DMS53 treated with DMSO at 0.1 percent for 48 hours (cell line): ENCODE data around the gene EMC1.
"Not testable (repeated sequence)": the region's sequence is repeated elsewhere in the genome, so short reads cannot be mapped to it uniquely, and the experiment has no call there.

Experiments used
- DNase-seq: peaks from one replicate; lab custom pipeline; 2025; ENCODE audit not compliant: unreplicated experiment; lab: John Stamatoyannopoulos, UW

Gene EMC1

DNA sequence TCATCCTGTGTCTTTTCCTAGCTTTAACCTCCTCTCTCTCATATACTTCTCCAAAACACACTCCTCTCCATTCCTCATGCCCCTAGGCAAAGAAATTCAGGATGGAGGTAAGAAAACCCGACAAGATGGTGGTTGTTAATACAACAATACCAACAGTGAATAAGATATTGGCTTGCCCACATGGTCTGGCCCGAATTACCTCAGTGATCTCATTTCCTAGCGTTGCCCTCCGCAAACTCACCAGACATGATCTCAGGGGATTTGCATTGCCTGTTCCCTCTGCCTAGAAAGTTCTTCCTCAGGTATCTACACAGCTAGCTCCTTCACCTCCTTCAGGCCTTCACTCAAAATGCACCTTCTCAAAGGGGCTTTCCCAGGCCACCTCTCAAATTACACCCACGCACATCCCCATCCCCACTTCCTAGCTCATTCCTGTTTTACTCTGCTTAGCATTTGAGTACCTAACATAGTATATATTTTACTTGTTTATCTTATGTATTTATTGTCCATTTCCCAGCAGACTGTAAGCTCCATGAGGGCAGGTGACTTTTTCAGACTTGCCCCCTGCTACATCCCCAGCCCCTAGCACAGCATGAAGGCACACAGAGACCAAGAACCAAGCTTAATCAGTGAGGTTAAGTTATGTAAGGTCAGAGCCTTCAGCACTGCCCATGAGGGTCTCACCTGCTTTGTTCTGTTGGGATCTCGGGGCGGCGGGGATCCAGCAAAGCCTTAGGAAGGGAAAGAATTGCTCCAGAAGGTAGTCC is 31.1 kb downstream of the EMC1 start:
- DNase-seq: no peak

DNA sequence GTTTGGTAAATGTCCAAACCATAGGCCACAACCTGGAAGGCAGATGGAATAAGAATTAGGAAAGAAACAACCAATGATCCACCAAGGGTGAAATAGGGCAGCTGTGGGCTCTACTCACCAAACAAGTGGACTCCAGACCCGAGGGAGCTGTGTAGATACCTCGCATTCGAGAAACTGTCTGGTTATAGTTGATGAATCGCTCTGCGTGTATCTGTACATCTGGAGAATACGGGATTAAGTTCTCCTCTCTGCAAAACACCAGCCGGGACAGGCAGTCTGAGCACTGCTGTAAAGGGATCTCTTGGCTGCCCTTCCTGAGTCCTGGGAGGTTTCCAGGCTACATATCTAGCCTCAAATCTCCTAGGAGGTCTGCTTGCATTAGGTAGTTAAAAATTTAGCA is 31.9 kb downstream of the EMC1 start:
- no peak for DNase-seq

DNA sequence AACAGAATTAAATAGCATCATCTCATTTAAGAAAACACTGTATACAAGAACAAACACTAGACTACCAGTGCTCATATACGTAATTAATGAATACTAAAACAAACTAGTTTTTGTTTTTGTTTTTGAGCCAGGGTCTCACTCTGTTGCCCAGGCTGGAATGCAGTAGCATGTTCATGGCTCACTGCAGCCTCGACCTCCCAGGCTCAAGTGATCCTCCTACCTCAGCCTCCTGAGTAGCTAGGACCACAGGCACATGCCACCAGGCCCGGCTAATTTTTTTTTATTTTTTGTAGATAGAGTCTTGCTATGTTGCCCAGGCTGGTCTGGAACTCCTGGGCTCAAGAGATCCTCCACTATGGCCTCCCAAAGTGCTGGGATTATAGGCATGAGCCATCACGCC is 34.7 kb downstream of the EMC1 start:
- not testable (repeated sequence) for DNase-seq

DNA sequence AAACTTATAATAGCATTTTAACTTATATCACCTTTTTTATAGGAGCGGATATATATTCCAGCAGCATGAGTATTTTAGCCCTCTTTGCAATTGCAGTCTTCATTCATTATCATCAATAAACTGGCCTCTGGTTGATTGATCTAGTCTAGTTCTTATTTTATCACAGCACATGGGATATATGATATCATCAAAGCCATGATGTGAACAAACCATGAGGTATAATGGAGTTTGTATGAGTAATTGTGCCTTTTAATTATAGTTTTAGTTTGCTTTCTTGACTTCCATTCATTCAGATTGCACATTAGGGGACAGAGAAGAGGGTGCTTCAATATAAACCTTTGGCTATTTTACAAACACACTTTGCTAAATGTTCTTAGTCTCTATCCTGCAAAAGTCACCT is 37.7 kb downstream of the EMC1 start:
- no peak for DNase-seq

DNA sequence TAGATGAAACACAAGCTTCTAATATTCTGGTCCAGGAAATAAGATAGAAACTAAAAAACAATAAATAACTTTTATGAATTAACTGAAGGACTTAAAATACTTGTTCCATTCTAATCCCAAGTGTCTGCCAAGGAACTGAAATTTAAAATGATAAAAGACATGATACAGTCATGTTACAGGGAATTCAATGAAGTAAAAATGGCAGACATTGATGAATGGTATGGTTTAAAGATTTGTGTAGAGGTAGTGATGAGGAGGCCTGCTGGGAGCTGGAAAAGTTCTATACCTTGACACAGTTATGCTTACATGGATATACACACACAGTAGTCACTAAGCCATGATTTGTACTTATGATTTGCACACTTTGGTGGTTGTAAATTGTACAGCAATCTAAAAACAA is 39.2 kb downstream of the EMC1 start:
- no peak for DNase-seq

DNA sequence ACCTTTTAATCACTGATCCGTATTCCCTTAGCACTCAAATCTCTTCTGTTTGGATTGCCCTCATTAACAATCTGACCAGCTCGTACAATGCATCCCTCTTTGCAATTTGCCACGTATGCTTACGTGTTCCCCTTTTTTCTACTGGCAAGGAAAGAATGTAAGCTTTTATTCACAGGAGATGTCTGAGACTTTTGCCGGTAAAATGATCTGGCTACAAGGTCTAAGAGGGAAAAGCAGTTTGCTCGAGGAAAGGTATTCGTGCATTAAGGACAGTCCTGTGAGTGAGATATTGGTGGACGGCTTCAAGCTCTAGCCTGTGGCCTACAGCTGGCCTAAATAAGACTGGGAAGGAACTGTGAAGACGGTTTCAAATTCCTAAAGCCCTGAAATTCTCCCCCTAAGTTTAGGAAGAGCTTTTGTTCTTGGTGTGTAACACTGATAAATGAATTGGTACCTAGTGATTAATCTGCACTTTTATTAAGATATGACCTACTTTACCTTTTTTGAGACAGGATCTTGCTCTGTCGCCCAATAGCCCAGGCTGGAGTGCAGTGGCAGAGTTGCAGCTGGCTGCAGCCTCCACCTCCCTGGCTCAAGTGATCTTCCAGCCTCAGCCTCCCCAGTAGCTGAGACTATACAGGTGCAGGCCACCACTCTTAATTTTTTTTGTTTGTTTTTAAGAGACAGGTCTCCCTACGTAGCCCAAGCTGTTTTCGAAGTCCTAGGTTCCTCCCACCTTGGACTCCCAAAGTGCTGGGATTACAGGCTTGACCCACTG is 40.4 kb downstream of the EMC1 start:
- no peak for DNase-seq

DNA sequence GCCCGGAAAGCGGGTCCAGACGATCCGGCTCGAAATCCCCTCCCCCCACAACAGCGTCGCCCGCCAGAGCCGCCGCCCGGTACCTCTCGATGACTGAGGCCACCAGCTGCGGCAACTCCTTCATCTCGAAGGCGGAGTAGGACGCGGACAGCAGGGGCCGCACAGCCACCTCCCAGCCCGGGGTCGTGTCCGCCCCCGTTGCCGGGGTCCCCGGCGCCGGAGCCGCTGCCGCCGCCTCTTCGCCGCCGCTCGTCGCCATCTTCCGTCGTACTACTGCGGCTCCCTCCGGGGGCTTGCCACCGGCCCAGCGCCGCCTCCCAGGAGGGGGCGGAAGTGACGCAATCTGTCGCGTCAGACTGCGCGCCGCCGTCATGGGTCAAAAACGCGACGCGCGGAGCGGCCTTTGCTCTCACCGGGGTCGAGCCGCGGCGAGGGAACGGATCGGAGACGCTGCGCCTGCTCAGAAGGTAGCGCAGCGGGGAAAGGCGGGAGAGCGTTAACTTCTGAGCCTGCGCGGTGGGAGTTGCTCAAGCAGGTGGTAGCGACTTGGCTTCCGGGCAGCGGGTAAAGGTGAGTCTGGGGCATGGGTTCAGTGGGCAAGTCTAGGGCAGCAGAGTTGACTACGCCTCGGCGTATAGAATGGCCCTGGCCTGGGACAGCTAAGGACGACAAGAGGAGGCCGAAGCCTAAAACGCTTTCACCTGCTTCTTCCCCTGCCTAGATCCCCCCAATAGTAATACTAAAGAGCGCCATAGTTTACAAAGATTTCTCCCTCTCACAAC is 41.1 kb downstream of the EMC1 start, which contains the start of gene UBR4:
Gene UBR4 (minus strand): TSS at position 277 of the 782 bp plus-strand sequence. CDS start 18 bp downstream, at position 259.
- peak; percentile 98 for DNase-seq

DNA sequence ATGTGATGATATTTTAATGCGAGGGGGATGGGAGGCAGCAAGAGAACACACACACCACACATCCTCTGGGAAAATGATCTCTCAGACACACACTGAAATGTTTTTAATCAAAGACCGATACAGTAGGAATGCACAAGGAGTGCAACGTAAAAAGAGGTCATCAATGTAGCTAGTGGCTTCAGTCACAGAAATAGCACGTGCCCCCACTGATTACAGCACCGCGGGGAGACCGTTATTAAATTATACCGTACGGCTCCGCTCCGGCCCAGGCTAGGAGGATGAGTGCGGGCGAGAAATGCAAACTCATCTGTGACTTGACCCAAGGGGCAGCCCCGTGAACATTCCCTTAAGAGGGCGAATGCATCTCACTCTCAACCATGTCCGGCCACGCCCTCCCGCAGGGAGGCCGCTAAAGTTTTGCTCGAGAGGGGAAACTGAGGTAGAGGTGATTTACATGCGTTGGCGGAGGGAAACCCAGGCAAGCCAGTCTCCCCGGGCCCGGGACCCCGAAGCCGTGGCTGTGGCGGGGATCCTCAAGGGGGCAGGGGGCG is 41.8 kb downstream of the EMC1 start:
- DNase-seq: no peak

DNA sequence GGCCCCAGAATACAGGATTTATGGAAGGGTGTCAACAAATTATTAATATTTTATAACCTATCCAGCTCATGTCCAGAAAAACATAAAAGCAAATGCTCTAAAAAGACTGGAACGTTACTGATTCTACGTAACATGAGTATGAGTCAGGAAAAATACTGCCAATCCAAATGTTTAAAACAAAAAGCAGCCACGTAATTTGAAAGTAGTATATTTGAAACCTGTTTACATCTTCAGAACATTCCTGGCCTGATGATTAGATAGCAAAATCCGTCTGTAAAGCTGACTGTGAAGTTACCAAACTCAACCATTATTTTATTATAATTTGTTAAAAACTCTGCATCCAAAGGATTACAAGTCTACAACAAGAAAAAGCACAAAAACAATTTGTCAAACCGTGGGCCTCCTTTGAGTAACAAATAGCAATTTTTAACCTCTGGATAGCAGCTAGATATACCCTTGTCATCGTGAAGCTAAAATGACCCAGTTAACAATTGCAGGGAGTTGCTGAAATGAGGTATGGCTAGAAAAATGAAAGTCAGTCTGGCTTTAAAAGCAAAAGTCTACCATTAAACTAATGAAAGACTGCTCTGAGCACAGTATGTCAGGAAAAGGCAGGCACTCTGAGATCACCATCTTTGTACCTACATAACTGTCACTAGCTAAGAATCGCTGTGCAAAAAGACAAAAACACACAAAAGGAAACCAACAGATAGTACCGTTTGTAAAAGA is 42.5 kb downstream of the EMC1 start:
- no peak for DNase-seq

DNA sequence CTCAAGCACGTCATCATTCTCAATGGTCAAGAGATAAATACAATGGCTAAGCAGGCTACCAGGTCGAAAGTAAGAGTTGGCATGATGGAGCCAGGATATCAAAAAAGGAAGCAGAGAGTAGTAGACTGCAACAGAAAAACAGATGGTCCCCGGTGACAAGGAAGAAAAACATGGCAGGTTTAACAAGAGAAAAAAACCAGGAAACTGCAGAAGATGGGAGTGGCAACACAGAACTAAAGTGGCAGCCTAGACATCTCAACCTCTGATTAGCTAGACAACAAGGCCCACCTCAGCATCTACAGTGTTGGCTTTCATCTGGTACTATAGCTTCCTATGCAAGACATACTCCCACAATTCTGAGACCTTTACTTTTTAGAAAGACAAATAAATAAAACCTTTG is 44.4 kb downstream of the EMC1 start:
- DNase-seq: no peak

DNA sequence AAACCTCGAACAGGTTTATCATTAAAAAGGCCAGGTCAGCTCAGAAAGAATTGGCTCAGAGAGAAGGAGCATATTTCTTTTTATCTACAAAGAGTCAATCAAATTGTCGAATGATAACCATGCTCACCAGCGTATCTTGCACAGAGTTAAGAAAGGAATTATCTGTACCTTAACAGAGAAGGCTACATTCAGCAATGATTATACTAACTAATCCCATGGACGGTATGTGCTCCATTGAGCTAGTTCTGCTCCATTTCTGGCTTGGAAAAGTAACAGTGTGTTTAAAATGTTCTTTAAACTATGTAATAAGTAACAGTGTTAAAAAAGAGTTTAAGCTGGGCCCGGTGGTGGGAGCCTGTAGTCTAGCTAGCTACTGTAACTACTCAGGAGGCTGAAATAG is 45.5 kb downstream of the EMC1 start:
- DNase-seq: no peak

DNA sequence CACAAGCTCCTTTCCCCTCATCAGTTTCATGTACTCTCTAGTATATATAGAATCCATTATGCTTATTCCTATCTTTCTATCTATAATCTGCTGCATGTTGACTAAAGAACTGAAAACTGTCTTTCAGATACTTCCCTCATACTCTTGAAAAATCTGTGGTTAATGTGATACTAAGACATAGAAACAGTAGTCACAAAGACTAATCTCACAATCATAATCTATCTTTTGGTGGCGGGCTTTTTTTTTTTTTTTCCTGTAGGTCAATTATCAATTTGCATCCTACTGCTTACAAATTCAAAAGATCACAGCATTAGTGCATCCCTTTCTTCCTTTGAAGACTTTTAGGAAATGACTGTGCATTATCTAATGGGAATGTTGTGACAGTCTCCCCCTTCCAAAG is 45.9 kb downstream of the EMC1 start:
- no peak for DNase-seq

DNA sequence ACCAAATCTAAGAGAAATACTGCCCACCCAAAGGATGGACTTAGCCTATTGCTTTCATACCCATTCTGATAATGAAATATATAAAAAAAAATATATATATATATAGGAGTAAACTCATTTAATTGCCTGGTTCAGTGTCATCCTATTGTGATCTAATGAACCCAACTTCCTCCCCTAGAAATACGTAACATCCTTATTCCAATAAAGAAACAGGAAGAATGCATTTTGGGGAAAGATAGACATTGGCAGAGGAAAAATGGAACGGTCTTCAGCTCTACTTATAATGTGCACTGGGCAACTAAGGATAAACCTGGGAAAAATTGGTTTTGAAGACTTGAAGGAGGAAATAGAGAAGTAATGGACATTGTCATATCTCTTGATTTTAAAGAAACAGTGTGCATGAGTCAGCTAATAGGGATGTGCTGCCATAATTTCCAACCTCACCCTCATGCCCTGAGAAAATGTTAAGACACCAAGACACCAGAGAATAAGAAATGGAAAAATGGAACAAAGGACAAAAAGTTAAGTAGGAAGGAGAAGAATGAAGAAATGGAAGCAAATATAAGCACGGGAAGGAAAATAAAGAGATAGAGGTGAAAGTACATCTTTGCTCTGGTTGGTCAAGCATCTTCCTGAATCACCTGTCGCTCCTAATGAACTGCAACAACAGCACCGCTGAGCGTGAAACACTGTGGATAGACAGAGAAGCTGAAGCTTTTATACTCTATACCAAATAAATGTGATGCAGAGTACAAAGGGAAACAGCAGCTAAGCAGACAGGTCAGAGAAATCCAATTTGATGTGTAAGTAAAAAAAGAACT is 46.7 kb downstream of the EMC1 start:
- no peak for DNase-seq

DNA sequence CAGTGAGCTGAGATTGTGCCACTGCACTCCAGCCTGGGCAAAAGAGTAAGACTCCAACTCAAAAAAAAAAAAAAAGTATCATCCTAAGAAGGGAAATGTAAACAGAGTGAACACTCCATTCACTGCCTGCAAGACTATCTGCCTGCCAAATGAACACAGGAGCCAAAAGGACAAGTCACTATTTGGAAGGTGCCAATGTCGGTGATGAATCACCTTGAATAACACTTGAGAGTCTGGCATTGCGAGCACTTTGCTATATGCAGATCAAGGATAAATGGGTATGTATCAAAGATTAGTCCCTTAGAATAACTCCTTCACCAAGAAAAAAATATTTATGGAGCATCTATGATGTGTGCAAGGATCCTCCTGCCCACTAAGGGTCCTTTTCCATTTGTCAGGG is 47.9 kb downstream of the EMC1 start:
- no peak for DNase-seq

DNA sequence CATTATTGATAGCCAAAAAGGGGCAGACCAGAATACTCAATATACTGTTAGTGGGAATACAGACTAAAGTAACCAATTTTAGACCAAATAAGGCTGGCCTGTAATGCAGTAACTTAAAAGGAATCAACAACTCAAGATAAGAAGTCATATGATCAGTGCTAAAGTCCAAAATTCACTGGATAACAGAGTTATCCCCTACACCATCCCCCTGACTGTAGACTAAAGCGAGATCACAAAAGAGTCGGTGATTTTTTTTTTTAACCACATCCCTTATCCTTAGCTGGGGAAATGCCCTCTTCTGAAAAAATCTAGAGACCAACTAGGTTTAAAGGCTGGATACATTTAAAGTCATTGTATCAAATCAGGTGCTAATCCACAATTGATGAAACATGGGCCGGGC is 48.9 kb downstream of the EMC1 start:
- no peak for DNase-seq

DNA sequence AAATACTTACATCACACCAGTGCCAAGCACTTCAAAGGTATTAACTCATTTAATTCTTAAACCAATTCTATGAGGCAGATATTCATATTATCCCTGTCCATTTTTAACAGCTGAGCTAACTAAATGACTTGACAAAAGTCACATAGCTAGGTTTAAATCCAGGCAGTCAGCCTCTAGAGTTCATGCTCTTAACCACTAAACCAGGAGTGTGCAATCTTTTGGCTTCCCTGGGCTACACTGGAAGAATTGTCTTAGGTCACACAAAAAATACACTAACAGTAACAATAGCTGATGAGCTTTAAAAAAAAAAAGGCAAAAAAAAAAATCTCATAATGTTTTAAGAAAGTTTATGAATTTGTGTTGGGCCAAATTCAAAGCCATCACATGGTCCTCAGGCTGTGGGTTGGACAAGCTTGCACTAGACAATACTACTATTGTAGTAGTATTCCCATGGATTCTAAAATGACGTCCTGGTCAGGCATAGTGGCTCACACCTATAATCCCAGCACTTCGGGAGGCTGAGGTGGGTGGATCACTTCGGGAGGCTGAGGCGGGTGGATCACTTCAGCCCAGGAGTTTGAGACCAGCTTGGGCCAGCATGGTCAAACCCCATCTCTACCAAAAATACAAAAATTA is 51.2 kb downstream of the EMC1 start:
- DNase-seq: no peak

DNA sequence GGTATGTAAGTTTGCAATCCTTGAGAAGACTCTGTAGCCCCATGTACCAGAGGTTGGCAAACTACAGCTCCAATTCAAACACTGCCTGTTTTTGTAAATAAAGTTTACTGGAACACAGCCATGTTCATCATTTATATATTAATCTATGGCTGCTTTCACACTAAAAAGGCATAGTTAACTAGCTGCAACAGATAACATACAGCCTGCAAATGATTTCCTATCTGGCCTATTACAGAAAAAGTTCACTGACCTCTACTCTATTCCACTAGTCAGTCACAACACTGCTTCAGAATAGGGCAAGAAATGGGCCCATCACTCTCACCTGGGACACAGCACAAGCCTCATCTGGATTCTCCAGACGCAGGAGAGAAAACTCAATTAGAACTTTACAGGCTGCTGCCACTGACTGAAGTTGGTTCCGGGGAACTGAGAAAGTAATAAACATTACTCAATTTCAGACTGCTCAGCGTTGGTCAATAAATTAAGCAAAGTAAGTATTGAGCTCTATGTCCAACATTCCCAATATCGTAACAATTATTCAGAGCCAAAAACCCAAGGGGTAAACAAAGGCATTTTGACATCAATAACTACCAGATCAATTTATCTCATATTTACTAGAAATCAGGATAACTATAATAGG is 51.9 kb downstream of the EMC1 start:
- DNase-seq: no peak

DNA sequence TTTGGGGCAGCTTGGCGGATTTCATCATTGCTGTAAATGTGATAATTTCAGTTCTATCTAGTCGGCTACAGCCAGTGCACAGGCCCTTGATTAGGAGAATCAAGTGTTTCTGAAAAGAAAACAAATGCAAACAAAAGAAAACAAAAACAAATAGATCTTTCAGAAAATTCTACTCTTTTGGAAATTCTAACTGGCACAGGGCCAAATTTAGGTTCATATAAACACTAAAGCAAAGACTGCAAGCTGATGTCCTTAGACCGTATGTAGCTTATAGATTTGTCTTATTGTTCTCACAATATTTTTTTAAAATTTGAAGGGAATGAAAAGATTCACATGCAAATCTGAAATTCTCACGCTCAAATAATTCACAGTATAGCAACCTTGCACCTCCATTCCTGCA is 52.5 kb downstream of the EMC1 start:
- no peak for DNase-seq

DNA sequence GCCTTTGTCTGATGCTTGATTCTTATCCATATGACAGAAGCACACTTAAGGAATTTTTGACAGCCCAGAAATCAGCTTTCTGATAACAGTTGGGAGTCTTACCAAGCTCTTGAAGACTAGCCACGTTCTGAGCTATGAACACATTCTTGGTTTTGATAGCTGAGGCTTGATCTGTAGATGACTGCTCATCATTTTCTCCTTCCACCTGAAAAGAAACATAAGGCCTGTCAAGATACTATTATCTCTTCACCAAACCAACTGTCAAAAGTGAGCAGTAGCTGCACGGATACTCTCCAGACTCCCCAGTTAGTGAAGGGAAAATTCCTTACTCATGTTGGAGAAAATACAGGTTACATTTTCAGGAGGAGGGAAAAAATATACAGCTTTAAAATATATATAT is 53.5 kb downstream of the EMC1 start:
- no peak for DNase-seq
